ENCODE results near the gene TMEM87A. TPM values are rescaled to one million over a fixed set of nuclear protein-coding genes. Genes with fewer than 3 reads are reported as not detected.

TMEM87A gene
- total and polyA plus RNA-seq, 2 donors (not counting 1 experiment from before 2014, with no cell fraction given), result 44.8 to 61.8 TPM

DNA sequence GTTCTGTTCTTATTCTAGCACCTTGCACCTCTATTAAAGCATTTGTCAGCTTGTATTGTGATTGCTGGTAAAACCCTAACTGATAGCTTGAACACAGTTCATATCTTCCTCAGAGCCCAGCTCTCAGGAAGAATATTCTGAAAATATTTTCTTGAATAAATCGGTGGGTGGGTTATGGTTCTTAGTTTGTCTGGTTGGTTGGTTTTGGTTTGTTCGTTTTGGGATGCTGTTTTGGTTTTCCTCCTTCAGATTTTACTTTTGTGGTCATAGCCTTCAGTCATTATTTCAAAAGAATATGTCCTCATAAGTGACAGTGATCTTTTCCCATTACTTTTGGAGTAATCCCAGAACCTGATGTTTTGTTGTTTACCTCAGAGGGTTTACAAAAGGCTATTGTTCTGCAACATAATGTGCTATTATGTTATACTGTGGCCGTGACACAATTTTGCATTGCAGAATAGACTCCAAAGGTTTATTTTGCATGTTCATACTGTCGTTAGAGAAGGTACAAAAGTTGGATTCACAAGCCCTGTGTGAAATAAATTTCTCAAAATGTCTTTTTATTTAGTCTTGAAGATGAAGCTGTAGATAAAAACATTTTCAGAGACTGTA is 2.7 kb upstream of the TMEM87A start:
- peak overlapping the region; percentile 37 to 98 (median 90) for H3K4me3 ChIP-seq (replicated peaks in 1 of 4; ENCODE audit: control extremely low read depth in 1 of 4, insufficient read depth in 1 of 4, low read depth in 3 of 4, low read length in 4 of 4)
- peak overlapping the region; percentile 45 for H3K9ac ChIP-seq (ENCODE audit: insufficient read depth, low read length)
- H3K4me1 ChIP-seq (ENCODE audit: control insufficient read depth, extremely low read depth, insufficient read depth, low read length), result no peaks in the 10 kb centered on the region
- H3K27me3 ChIP-seq (ENCODE audit: control insufficient read depth, insufficient read depth, low read length), result no peaks in the 10 kb centered on the region
- peak overlapping the region; percentile 100 for H3K4me2 ChIP-seq (ENCODE audit: extremely low read depth, insufficient read depth, low read length)
- H3K27ac ChIP-seq (ENCODE audit: insufficient read depth, low read length), result peak overlapping the region; percentile 98
- H3K36me3 ChIP-seq (ENCODE audit: control insufficient read depth, insufficient read depth, low read length), result peaks cover under 1% of the 10 kb centered on the region
- DNase-seq (ENCODE audit: low read depth in 2 of 2), result no peak
- H3K9me3 ChIP-seq (ENCODE audit: control insufficient read depth, insufficient read depth, low read depth, low read length), result no peaks in the 10 kb centered on the region
- no peak for TF ChIP-seq EZH2 (IDR thresholded peaks at IDR 0.05; ENCODE audit: low read length, missing control alignments)
- TF ChIP-seq, protein P1, sequence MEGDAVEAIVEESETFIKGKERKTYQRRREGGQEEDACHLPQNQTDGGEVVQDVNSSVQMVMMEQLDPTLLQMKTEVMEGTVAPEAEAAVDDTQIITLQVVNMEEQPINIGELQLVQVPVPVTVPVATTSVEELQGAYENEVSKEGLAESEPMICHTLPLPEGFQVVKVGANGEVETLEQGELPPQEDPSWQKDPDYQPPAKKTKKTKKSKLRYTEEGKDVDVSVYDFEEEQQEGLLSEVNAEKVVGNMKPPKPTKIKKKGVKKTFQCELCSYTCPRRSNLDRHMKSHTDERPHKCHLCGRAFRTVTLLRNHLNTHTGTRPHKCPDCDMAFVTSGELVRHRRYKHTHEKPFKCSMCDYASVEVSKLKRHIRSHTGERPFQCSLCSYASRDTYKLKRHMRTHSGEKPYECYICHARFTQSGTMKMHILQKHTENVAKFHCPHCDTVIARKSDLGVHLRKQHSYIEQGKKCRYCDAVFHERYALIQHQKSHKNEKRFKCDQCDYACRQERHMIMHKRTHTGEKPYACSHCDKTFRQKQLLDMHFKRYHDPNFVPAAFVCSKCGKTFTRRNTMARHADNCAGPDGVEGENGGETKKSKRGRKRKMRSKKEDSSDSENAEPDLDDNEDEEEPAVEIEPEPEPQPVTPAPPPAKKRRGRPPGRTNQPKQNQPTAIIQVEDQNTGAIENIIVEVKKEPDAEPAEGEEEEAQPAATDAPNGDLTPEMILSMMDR (conservative IDR thresholded peaks at IDR 0.05 in 1 of 2, IDR thresholded peaks at IDR 0.05 in 1 of 2; ENCODE audit: low read depth in 1 of 2, low read length in 2 of 2), result no peak
- H4K20me1 ChIP-seq (ENCODE audit: control insufficient read depth, extremely low read depth, insufficient read depth, low read length), result no peaks in the 10 kb centered on the region
- peak overlapping the region; percentile 78 for H2AFZ ChIP-seq (ENCODE audit: low read length)
- peaks cover 29% of the 10 kb centered on the region for H3K79me2 ChIP-seq (ENCODE audit: control insufficient read depth, insufficient read depth, low read length)

- H3K4me3 ChIP-seq (replicated peaks in 1 of 4; ENCODE audit: control extremely low read depth in 1 of 4, insufficient read depth in 1 of 4, low read depth in 3 of 4, low read length in 4 of 4), result peak overlapping the region; percentile 81 to 98 (median 90)
- peak overlapping the region; percentile 100 for H3K4me2 ChIP-seq (ENCODE audit: extremely low read depth, insufficient read depth, low read length)
- no peak for DNase-seq (ENCODE audit: low read depth in 2 of 2)
- H3K79me2 ChIP-seq (ENCODE audit: control insufficient read depth, insufficient read depth, low read length), result peaks cover 41% of the 10 kb centered on the region
- H3K27me3 ChIP-seq (ENCODE audit: control insufficient read depth, insufficient read depth, low read length), result no peaks in the 10 kb centered on the region
- H3K9me3 ChIP-seq (ENCODE audit: control insufficient read depth, insufficient read depth, low read depth, low read length), result no peaks in the 10 kb centered on the region
- H3K4me1 ChIP-seq (ENCODE audit: control insufficient read depth, extremely low read depth, insufficient read depth, low read length), result no peaks in the 10 kb centered on the region
- peak overlapping the region; percentile 56 for H2AFZ ChIP-seq (ENCODE audit: low read length)
- TF ChIP-seq EZH2 (IDR thresholded peaks at IDR 0.05; ENCODE audit: low read length, missing control alignments), result no peak
- TF ChIP-seq, protein P1 (conservative IDR thresholded peaks at IDR 0.05 in 1 of 2, IDR thresholded peaks at IDR 0.05 in 1 of 2; ENCODE audit: low read depth in 1 of 2, low read length in 2 of 2), result no peak
- no peaks in the 10 kb centered on the region for H3K36me3 ChIP-seq (ENCODE audit: control insufficient read depth, insufficient read depth, low read length)
- H3K9ac ChIP-seq (ENCODE audit: insufficient read depth, low read length), result peak overlapping the region; percentile 96
- H3K27ac ChIP-seq (ENCODE audit: insufficient read depth, low read length), result peak overlapping the region; percentile 98
- no peaks in the 10 kb centered on the region for H4K20me1 ChIP-seq (ENCODE audit: control insufficient read depth, extremely low read depth, insufficient read depth, low read length)
Observed at GRCh38 chr15:42274702-42274989, 1.4 kb upstream of the TMEM87A start.

- peak overlapping the region; percentile 81 to 98 (median 90) for H3K4me3 ChIP-seq (replicated peaks in 1 of 4; ENCODE audit: control extremely low read depth in 1 of 4, insufficient read depth in 1 of 4, low read depth in 3 of 4, low read length in 4 of 4)
- peak overlapping the region; percentile 98 for H3K27ac ChIP-seq (ENCODE audit: insufficient read depth, low read length)
- peak overlapping the region; percentile 63 for H2AFZ ChIP-seq (ENCODE audit: low read length)
- H3K4me1 ChIP-seq (ENCODE audit: control insufficient read depth, extremely low read depth, insufficient read depth, low read length), result no peaks in the 10 kb centered on the region
- DNase-seq (ENCODE audit: low read depth in 2 of 2), result peak; percentile 63 to 78
- H3K36me3 ChIP-seq (ENCODE audit: control insufficient read depth, insufficient read depth, low read length), result no peaks in the 10 kb centered on the region
- no peaks in the 10 kb centered on the region for H3K27me3 ChIP-seq (ENCODE audit: control insufficient read depth, insufficient read depth, low read length)
- no peaks in the 10 kb centered on the region for H3K9me3 ChIP-seq (ENCODE audit: control insufficient read depth, insufficient read depth, low read depth, low read length)
- H3K4me2 ChIP-seq (ENCODE audit: extremely low read depth, insufficient read depth, low read length), result peak overlapping the region; percentile 100
- H3K79me2 ChIP-seq (ENCODE audit: control insufficient read depth, insufficient read depth, low read length), result peaks cover 45% of the 10 kb centered on the region
- TF ChIP-seq, protein P1 (conservative IDR thresholded peaks at IDR 0.05 in 1 of 2, IDR thresholded peaks at IDR 0.05 in 1 of 2; ENCODE audit: low read depth in 1 of 2, low read length in 2 of 2), result no peak
- no peak for TF ChIP-seq EZH2 (IDR thresholded peaks at IDR 0.05; ENCODE audit: low read length, missing control alignments)
- peak overlapping the region; percentile 96 for H3K9ac ChIP-seq (ENCODE audit: insufficient read depth, low read length)
- no peaks in the 10 kb centered on the region for H4K20me1 ChIP-seq (ENCODE audit: control insufficient read depth, extremely low read depth, insufficient read depth, low read length)
Observed at GRCh38 chr15:42273900-42274701, 868 bp upstream of the TMEM87A start.
